ENCODE data around the gene NAA20.
"Not testable (repeated sequence)": the region's sequence is repeated elsewhere in the genome, so short reads cannot be mapped to it uniquely, and the experiment has no call there.

Gene NAA20

DNA sequence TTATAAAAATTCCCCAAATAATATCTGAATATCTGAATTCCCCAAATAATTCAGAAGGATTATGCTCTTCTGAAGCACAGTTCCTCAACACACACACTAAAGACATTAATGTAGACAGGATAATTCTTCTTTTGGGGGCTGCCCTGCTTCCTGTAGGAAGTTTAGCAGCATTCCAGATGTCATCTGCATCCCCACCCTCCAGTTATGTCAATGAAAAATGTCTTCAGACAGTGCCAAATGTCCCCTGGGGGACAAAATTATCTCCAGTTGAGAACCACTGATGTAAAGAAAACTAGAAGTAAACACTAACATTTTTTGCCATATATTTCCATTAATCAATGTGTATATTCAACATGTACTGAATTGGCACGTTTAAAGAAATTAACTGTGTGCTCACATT lies 25.9 kb upstream of the NAA20 start:
- no peak for DNase-seq (ENCODE audit: low spot score)

DNA sequence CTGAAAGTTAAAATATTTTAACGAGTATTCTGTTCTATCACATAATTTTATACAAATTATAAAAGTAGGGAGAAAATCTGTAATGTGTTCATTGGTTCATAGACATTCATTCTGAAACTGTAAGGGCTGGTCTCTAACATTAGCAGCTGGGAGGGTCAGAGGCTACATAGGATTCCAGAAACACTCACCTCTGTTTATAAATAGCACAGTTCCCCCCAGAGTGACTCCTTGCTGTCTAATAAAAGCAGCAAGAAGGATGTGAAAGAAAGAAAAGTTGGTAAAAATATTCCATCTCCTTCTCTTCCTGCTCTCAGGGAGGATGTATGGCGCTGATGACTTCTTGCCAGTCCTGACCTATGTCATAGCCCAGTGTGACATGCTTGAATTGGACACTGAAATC lies 25.3 kb upstream of the NAA20 start:
- no peak for DNase-seq (ENCODE audit: low spot score)

DNA sequence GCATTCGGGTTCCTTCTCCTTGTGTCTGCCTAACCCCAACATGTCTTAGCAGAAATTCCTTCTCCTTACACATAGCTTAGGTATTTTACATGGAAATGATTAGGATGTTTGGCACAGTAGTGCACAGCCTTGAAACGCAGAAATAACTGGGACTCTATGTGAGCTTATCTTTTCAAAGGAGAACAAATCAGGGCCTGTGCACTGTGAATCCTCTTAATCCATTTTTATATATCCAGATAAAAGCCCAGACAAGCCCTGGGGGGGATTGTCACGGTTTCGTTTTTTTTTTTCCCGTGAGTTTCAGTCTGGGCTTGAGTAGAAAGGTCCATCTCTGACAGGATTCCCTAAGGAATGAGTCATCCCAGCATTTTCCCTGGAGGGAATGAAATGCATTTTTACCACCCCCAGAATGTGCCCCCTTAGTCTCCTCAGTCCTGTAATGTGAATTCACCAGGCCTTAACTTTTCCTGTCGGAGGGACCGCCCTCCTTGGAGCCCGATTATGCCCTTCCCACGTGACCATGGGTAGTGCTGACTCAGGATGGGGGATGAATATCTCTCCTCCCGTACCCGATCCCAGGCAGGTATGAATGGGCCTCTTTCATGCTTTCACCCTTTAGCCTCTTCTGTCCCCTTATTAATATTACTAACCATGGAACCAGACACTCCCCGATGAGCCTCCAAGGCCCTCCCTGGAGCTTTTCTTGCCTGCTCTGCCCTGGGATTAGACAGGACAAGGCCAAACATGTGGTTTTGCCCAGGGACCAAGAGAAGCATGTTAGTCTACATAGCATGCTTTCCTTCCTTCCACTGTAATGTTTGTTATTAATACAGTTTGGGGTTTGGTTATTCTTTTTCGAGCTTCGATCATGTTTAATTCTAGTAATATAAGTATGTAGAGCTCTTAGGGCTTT lies 23.9 kb upstream of the NAA20 start:
- no peak for DNase-seq (ENCODE audit: low spot score)

DNA sequence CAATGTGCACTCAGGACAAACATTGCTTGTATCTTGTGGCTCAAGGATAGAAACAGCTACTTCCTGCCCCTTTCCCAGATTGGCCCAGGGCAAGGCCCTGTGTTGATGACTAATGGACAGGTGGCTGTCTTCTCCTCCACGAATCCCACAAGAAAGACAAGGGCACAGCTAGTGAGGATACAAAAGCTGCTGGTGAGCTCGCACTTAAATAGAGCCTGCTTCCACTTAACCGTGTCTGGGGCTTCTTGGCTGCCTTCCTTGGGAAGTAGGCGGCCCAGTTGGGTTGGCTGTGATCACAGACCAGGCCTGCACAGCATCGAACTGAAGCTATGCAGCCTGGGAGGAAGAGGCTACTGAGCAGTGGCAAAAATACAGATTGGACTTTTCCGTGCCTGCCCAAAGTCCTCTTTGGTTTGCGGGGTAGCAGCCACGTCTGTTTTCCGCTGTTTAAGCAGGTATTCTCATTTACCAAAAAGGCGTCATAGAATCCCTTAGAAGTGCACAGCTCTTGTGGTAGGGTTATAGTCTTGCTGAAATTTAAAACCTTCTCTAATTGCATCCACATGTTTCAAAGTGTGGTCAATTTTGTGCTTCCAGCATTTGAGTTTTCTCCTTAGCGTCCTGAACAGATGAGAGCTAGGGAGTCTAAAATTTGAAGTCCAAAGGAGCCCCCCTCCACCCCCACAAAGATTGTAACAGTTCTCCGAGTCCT lies 23.0 kb upstream of the NAA20 start:
- DNase-seq (ENCODE audit: low spot score), result no peak

DNA sequence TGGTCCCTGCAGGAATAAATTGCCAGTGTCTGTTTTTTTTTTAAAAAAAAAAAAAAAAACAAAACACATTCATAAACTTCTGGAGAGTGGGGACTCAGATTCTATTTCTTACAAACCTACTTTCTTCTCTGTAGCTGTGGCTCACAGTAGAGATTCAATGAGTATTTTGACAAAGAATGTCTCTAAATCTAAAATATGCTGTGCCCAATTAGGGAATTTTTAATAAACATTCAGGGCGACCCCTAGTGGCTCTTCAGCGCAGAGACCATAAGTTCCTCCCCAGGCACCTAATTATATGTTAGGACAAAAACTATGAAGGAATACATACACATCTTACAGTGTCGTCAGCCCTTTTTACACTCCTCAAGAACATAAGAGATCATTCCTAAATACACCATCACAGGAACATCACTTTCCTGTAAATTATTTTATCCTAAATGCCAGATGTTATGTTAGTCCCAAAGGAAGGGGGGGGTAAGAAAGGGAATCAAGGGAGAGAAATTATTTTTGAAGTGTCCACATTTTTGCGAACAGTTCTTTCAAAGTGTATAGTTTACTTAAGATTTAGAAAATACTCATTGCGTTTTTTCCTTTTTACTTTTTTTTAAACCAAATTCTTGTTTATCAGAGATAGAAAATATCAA lies 21.8 kb upstream of the NAA20 start:
- DNase-seq (ENCODE audit: low spot score), result peak; percentile 28

DNA sequence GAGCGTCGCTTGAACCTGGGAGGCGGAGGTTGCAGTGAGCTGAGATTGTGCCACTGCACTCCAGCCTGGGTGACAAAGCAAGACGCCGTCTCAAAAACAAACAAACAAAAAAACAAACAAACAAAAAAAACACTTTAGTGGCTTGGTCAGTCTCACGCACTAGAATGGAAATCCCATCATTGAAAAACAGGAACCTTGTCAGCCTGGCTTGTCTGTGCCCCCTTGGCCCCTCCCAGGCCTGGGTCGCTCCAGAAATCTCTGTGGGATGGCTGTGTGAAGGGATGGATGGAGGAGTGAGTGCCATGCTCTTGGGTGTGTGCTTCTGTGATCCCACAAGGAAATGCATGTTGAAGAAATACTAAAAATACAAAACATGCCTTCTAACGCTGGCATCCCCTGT lies 20.9 kb upstream of the NAA20 start:
- DNase-seq (ENCODE audit: low spot score), result no peak

DNA sequence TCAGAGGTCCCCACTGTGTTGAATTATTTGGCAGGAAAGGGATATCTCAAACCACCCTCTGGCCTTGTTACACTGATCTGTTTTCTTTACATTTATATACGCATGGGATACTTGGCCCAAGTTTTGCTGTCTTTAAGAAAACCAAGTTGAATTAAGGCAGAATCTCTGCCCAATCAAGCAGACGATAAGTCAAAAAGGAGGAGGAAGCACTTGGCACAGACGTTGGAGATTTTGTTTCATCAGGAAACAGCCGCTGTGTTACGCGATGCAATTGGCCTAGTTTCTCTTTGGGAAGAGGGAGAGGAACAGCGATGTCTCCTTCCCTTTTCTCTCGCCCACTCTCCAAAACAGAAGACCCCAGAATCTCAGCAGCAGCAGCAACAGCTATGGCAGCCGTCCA lies 20.2 kb upstream of the NAA20 start:
- DNase-seq (ENCODE audit: low spot score), result no peak

- DNase-seq (ENCODE audit: low spot score), result no peak
These were observed 18.0 kb upstream of the NAA20 start for GRCh38 chr20:19998990-19999705.

DNA sequence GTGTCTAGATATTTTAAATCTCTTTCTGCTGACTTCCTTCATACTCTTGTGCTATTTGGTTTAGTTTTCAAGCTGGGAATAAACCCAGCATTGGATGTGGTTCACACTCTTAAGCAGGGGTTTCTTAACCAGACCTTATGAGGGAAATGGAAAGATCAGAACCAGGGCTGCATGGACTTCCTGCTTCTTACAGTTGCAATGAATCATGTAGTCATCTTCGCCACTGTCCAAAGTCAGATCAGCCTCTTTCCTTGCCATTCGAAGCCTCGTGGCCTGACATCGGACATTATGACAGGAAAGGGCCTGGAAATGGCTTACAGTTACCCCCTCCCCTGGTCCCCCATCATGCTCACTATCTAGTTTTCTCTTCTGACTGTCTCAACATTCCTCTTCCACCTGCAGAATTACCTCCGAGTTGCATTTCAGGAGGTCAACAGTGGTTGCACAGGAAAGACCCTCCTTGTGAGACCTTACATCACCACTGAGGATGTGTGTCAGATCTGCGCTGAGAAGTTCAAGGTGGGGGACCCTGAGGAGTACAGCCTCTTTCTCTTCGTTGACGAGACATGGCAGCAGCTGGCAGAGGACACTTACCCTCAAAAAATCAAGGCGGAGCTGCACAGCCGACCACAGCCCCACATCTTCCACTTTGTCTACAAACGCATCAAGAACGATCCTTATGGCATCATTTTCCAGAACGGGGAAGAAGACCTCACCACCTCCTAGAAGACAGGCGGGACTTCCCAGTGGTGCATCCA lies 16.8 kb upstream of the NAA20 start:
- DNase-seq (ENCODE audit: low spot score), result no peak

DNA sequence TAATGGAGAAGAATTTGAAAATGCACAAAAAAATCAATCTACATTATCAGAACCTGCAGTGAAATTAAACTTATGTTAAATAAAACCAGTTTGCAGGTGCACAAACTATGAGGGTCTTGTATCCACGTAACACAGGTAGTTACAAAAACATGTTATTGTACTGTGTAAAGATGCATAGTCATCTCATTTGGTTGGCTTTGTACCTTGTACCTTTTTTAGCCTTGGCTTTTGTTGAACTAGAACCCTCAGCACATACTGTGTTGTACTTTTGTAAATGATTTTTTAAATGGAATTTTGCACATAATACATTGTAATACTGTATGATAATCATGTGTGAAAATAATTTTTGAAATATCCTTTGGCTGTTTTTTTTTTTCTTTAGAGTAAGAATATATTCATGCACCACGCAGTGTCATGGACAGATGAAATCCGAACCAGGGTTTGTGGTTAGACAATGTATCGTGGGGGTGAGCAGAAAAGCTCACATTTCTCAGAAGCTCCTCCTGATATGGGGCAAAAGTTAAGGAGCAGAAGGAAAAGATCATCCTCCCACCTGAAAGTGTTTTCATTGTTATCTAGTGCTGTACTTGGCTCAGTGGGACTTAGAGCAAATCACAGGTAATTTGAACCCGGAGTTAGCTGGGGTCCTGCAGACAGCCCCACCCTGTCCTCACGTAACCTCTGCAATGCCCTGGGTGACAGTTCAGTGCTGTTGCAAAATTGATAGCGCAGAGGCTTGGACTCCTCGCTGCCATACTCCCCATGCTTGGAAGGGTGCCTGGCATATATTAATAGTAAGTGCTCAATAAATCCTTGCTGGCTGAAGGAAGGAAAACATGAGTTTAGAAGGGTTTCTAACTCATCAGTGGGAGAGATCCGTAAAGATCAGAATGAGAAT lies 14.8 kb upstream of the NAA20 start:
- no peak for DNase-seq (ENCODE audit: low spot score)

GRCh38 chr20:20003031-20003954 lies 13.9 kb upstream of the NAA20 start:
- DNase-seq (ENCODE audit: low spot score), result no peak

DNA sequence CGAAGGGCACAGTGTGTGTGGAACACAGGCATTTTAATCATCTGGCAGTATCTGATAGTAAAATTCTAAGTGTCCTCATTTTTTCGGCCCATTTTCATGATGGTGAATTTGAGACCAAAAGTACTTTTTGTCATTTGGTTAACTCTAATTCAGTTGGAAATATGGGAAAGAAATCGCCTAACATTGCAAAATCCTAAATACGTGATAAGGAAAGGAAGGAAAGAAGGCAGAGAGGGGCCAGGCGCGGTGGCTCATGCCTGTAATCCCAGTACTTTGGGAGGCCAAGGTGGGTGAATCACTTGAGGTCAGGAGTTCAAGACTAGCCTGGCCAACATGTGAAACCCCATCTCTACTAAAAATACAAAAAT lies 13.2 kb upstream of the NAA20 start:
- DNase-seq (ENCODE audit: low spot score), result not testable (repeated sequence)

- DNase-seq (ENCODE audit: low spot score), result no peak
These were observed 11.8 kb upstream of the NAA20 start for GRCh38 chr20:20005342-20005741.

DNA sequence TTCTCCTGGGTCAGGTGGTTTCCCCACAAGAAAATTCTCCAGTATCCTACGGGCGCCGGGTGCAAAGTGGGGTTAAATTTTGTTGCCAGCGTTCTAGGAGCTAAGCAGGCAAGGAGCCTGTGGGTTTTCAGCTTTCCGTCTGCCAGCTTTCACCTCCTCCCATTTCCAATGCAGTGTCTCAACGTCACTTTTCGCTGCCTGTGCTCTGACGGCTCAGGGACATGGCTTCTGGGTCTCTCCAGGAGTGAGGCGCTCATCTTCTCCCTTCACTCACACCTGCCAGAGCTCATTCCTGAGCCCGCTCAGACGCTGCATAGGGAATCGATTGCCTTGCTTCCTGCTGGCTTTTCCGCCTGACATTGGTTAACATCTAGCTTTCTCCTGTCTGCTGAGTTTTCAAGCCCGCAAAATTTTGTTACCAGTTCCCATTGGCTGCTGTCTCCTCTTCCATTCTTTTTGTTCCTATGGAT lies 7.3 kb upstream of the NAA20 start:
- no peak for DNase-seq (ENCODE audit: low spot score)

- DNase-seq (ENCODE audit: low spot score), result no peak
These were observed 6.3 kb upstream of the NAA20 start for GRCh38 chr20:20010639-20011500.

GRCh38 chr20:20012541-20012940 lies 4.6 kb upstream of the NAA20 start:
- no peak for DNase-seq (ENCODE audit: low spot score)

DNA sequence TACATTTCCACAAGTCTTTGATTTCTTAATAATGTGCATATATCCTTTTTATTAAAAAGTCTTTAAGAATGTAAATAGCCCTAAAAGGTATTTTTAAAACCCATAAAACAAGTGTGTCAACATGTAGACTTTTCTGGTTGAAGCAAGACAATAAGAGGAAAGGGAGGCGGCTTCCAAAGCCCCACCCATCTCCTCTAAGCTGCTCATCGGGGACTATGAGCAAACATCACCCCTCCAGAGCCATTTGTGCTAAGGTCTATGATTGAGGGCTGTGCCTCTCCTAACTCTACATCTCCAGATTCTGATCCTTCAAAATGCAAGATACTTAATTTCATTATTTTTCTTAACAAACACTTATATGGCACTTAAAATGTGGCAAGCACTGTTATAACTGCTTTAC lies 2.5 kb upstream of the NAA20 start:
- no peak for DNase-seq (ENCODE audit: low spot score)

- DNase-seq (ENCODE audit: low spot score), result peak; percentile 17
These were observed 653 bp downstream of the NAA20 start for GRCh38 chr20:20017844-20018185.

Data from SK-N-DZ (cell line).